HG03097 (cell line): Measurements from ENCODE around the gene PPFIBP2.

Source experiments
- ATAC-seq: cut with Tn5 transposase; IDR thresholded peaks from one replicate; pipeline ENCODE4 v1.9.1; 2021; ENCODE audit not compliant: unreplicated experiment, low FRiP score

The PPFIBP2 gene

DNA sequence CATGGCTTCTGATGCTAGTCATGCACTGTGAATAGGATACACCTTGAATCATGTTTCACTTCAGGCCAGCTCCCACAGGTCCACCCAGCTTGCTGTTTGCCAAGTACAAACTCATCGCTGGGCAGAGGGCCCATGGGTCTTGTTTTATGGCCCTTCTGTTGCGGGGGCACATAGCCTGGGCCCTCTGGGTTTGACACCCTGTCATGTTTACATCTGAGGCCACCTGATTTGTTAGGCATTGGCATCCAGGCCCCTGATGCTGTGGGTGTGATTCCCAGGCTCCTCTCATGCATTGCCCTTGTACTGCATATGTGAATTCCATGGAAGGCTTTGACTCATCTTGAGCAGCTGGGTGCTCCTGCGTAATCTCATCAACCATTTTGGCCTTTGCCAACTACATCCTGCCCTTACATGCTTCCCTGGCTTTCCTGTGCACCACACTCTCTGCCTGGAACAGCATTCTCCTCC lies 32.6 kb downstream of the PPFIBP2 start:
- no peak for ATAC-seq

DNA sequence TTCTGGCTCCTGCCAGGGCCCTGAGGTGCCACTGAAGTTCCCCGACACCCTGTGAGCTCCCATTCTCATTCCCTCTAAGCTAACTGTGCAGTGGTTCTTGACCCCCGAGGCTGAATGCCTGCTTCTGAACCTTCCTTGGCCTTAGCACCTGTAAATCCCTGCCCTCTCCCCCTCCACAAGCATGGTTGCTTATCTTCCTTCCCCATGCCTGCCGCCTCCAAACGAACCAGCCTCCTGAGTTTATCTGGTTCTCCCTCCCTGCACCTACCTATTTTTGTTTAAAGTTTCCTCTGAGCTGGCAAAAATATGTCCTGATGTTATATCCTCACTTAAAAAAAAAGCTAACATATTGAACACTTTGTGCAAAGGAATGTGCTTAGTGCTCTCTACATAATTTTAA lies 33.9 kb downstream of the PPFIBP2 start:
- ATAC-seq = no peak

DNA sequence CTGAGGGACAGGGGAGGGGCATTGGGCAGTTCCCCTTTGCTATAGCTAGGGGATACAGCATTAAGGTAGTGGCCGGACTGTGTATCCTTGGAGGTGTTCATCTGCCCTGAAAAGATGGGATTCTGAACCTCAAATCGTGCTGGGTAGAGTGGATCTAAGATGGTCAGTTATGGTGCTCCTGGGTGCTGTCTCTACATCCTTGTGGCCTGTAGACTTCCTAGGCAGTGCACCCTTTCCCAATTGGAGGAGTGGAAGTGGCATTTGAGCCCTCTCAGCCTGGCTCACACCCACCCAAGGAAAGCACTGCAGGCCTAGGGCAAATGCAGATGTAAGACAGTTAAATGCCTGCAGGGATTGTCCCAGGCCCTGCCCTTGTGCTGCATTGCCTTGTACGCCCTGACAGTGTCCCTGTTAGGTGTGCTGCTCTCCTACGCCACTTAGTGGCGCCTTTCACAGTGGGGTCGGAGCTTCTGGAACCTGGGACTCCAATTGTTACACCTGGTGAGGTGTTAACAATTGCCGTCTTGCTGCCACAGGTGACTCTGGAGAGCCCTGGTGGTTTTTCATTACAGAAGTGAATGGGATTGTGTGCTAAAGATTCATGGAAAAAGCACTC lies 35.0 kb downstream of the PPFIBP2 start:
- ATAC-seq = no peak

- ATAC-seq = no peak
Measured at GRCh38 chr11:7549681-7550080, 35.9 kb downstream of the PPFIBP2 start.

GRCh38 chr11:7551571-7551970 lies 37.8 kb downstream of the PPFIBP2 start:
- no peak for ATAC-seq

GRCh38 chr11:7552666-7553065 lies 38.9 kb downstream of the PPFIBP2 start:
- no peak for ATAC-seq

DNA sequence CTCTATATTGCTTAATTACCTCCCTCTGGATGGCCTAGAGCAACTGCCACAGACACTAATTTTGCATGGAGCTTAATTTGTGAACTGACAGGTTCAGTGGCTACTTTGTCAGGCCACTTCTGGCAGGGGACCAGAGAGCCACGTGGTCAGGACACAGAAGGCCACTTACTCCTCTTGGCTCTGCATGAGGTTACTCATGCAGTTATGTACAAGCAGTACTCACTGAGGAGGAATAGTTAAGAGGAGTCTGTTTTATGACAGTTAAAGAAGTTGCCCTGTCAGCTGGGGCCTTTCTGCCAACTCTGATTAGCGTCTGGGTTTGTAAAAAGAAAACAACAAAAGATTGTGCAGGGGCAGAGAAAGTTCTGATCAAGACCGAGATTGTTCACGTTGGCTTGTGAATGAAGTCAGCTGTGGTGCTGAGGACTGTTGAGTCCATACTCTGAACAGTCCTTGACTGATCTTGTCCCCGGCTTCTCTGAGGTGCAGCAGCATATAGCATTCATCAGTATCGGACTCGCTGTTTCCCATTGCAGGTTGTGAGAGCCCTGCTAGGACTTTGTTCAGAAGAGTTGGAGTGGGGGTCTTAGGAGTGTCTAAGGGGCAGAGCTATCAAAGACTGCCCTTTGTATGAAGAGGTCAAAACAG lies 41.4 kb downstream of the PPFIBP2 start:
- ATAC-seq = no peak

GRCh38 chr11:7558046-7558445 lies 44.2 kb downstream of the PPFIBP2 start:
- no peak for ATAC-seq

DNA sequence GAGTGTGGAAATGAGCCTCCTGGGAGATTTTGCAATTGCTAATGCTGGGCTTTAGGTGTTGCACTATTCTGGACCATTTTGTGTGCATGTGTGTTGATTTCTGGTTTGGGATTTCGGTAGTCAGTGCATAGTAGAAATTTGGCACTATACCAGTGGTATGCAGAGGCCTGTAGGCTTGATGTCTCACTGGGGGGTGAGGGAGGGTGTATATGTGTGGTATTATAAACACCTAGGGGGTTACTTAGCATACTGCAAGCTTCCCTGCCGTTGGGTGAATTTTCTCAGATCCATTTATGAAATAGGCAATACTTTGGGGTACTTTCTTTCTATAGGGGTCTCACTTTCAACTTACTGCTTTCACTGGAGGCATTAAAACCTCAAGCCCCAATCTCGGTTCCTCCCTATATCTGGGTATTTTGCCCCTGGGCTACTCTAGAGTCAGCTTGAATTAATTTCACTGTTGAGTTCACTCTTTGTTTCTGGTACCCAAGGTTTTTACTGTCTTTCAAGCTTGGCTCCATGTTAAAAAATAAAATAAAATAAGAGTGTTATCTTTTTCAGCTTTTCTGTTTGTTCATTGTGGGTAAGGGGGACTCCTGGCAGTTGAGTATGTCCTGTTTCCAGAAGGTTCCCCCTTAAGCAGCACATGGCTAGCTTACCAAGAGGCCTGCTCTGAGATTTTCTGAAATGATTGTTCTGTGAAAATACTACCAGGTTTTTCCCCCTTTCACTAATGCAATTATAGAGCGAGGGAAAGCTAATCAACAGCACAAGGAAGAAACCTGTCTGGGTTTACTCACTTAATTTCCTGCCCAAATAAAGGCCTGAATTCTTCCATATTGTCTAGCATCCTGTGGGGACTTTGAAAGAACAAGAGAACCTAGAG lies 45.8 kb downstream of the PPFIBP2 start:
- ATAC-seq = no peak

- ATAC-seq = no peak
Measured at GRCh38 chr11:7561562-7561961, 47.8 kb downstream of the PPFIBP2 start.

DNA sequence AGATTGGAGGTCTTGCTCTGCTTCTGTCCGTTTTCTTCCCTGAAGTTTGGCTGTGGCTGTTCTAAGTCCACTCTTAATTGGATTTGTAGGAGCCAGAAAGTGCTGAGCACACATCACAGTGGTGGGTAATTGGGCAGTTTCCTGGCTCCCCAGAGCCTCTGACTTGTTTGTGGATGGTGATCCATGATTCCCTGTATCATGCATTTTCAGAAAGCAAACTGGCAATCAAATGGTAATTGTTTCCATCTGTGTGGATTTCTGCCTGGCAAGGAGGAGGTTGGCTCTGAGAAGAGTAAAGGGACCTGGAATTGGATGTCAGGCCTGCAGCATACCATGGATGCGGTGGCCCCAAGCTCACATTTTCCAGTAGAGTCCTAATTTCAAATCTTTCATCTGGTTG lies 49.5 kb downstream of the PPFIBP2 start:
- ATAC-seq = no peak

DNA sequence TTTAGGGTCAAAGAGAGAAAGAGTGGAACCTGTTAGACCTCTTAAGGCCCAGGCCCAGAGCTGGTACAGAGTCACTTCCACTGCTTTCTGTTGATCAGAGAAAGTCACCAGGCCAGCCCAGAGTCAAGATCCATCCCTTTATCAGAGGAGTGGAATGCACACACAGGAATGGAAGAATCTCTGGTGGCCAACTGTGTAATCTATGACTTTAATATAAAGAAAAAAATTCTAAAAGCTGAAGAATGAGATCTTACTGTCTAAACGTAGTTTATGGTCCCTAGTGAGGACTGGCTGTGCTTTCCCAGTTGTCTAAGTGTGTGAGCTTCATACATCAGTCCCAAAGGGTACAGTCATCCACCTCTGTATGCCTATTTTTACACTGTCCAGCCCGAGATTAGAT lies 51.0 kb downstream of the PPFIBP2 start:
- no peak for ATAC-seq

GRCh38 chr11:7567311-7567710 lies 53.5 kb downstream of the PPFIBP2 start:
- no peak for ATAC-seq

GRCh38 chr11:7569044-7569443 lies 55.2 kb downstream of the PPFIBP2 start:
- no peak for ATAC-seq

GRCh38 chr11:7570241-7570640 lies 56.4 kb downstream of the PPFIBP2 start:
- no peak for ATAC-seq

- ATAC-seq = no peak
Measured at GRCh38 chr11:7570938-7571521, 57.2 kb downstream of the PPFIBP2 start.

GRCh38 chr11:7571640-7572000 lies 57.8 kb downstream of the PPFIBP2 start:
- ATAC-seq = no peak

- ATAC-seq = no peak
Measured at GRCh38 chr11:7572001-7572712, 58.4 kb downstream of the PPFIBP2 start.

GRCh38 chr11:7573193-7573557 lies 59.4 kb downstream of the PPFIBP2 start:
- no peak for ATAC-seq

- no peak for ATAC-seq
Measured at GRCh38 chr11:7573558-7574296, 59.9 kb downstream of the PPFIBP2 start.
